Small intestine (tissue), 7 donors: Measurements from ENCODE around the gene RERG. TPM values are rescaled to one million over a fixed set of nuclear protein-coding genes. Genes with fewer than 3 reads are reported as not detected.
A peak's percentile ranks its signal among the peaks of the same experiment; 100 is the strongest.

Source experiments
- DNase-seq, 2 donors: peaks; one replicate each; pipeline versions ENCODE4 v3.0.0 to v3.0.0-alpha.2; 2013
- FAIRE-seq: peaks from 2 replicates; lab custom pipeline; 2012; peaks lifted over from hg19 to GRCh38; lab: Jason Lieb, UNC
- H3K27ac ChIP-seq, 3 donors: one replicate each; pipeline ENCODE4 v1.5.1; 2013; ENCODE audit warnings: low read length in 2 of 3, mild to moderate bottlenecking in 2 of 3, control low read depth in 1 of 3, inconsistent platforms in 1 of 3, low read depth in 1 of 3, moderate library complexity in 1 of 3
- H3K27me3 ChIP-seq, 3 donors: one replicate each; pipeline ENCODE4 v1.6.1; 2013; ENCODE audit warnings: low read length in 3 of 3, inconsistent platforms in 1 of 3; ENCODE audit not compliant: control insufficient read depth in 3 of 3, insufficient read depth in 3 of 3
- H3K36me3 ChIP-seq, 3 donors: one replicate each; pipeline ENCODE4 v1.6.1; 2013; ENCODE audit warnings: low read length in 3 of 3, inconsistent platforms in 1 of 3, low read depth in 1 of 3, mild to moderate bottlenecking in 1 of 3, moderate library complexity in 1 of 3; ENCODE audit not compliant: control insufficient read depth in 3 of 3, insufficient read depth in 2 of 3
- H3K4me1 ChIP-seq, 3 donors: one replicate each; pipeline ENCODE4 v1.6.1; 2013; ENCODE audit warnings: low read length in 2 of 3, inconsistent platforms in 1 of 3, low read depth in 1 of 3, mild to moderate bottlenecking in 1 of 3, moderate library complexity in 1 of 3; ENCODE audit not compliant: control insufficient read depth in 3 of 3, insufficient read depth in 2 of 3
- H3K4me3 ChIP-seq, 3 donors: one replicate each; pipeline ENCODE4 v1.5.1; 2013; ENCODE audit warnings: low read length in 3 of 3, control low read depth in 1 of 3, inconsistent platforms in 1 of 3, low read depth in 1 of 3, mild to moderate bottlenecking in 1 of 3, moderate library complexity in 1 of 3
- H3K9me3 ChIP-seq, 2 donors: one replicate each; pipeline ENCODE4 v1.6.1; 2013; ENCODE audit warnings: low read depth in 1 of 2, low read length in 1 of 2; ENCODE audit not compliant: control insufficient read depth in 2 of 2, insufficient read depth in 1 of 2
- WGBS, 3 donors: extraction: QIAGEN DNeasy Blood & Tissue Kit; methylation state at CpG; one replicate each; pipeline ENCODE4 v1.1.7; 2013; 5-methylcytosine and 5-hydroxymethylcytosine counted together
- polyA plus RNA-seq, 4 donors: library from polyadenylated mRNA; stranded (reverse) in 3 of 4; unstranded in 1 of 4; fragments of 200-250 nt in 3 of 4; fragments of 120-200 nt in 1 of 4; gene quantifications; one replicate each; pipeline versions ENCODE4 v1.2.1 to v1.2.3, GENCODE V29; 2013
- donor health status: healthy with polysubstance abuse.
- donor health status: control.
- donor health status: control.
- donor health status: Bipolar disorder and iron deficiency.
- donor health status: healthy.

Gene RERG
- polyA plus RNA-seq, 4 donors, result 0.45 to 4.9 (median 2.4) TPM

DNA sequence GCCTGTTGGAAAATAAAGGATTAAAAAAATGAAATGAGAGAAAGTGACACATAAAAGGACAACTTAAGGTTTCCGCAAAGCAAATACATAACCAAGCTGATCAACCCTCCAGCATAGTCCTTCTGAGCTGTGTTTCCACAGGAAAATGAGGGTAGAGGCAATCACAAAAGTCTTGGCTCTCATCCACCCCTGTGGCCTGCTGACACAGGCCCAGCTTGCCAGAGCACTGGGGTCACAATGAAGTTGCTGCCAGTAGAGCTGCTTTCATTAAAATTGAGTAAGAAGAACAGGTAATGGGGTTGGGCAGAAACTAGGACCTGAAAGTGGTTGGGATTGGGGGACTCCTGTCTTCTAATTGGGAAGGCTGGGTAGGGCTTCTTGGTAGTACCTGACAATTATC is 65.9 kb downstream of the RERG start:
- no peaks in the 10 kb centered on the region for H3K27me3 ChIP-seq
- 50 to 59% (median 58%) methylated on average over 1 of the region's 1 CpG for WGBS, 3 donors
- no peaks in the 10 kb centered on the region for H3K4me1 ChIP-seq
- DNase-seq (no peak), FAIRE-seq (no peak)
- H3K27ac ChIP-seq, result no peak overlapping the region
- no peaks in the 10 kb centered on the region for H3K36me3 ChIP-seq
- H3K4me3 ChIP-seq, result no peak overlapping the region
- H3K9me3 ChIP-seq, result no peaks in the 10 kb centered on the region

DNA sequence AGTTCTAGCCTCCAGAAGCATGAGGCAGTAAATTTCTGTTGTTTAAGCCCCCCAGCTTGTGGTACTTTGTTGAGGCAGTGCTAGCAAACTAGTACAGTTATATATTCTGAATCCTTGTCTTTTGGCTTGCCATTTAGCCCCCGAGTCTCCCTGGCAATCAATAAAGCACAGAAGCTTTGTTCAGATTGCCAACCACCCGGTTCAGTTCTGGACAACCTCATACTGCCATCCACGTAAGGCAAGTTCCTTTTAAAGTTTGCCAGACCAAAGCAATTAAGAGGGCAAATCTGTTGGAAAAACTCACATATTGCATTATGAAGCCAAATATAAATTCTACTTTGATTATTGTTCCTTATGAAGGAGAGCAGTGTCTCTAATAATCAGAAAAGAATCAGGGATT is 67.1 kb downstream of the RERG start:
- H3K36me3 ChIP-seq, result no peaks in the 10 kb centered on the region
- no peaks in the 10 kb centered on the region for H3K9me3 ChIP-seq
- WGBS, 3 donors, result 67 to 73% (median 71%) methylated on average over 3 of the region's 3 CpGs
- H3K4me3 ChIP-seq, result no peak overlapping the region
- no peak for FAIRE-seq
- peak overlapping the region in 1 of 3 donors; percentile 68 for H3K27ac ChIP-seq
- H3K4me1 ChIP-seq, result no peaks in the 10 kb centered on the region
- H3K27me3 ChIP-seq, result no peaks in the 10 kb centered on the region
- DNase-seq, result no peak

DNA sequence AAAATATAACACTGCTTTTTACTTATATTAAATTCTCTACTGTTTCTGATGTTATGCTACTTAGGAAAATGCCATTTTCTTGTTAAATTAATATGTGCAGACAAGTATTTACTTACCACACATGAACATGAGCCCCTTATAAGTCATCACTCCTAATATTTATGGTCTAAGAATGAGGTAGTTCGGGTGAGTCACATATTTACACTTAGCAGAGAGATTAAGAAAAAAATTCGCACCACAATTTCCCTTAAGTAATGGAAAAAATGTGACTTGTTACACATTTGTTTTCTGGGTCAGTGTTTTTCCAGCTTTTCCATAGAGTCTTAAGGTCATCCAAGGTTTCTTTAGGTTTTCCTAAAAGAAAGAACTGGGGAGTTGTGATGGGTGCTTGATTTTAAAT is 68.3 kb downstream of the RERG start:
- H3K4me1 ChIP-seq, result no peaks in the 10 kb centered on the region
- DNase-seq, result no peak
- WGBS, 3 donors, result 25 to 35% (median 30%) methylated on average over 2 of the region's 2 CpGs

DNA sequence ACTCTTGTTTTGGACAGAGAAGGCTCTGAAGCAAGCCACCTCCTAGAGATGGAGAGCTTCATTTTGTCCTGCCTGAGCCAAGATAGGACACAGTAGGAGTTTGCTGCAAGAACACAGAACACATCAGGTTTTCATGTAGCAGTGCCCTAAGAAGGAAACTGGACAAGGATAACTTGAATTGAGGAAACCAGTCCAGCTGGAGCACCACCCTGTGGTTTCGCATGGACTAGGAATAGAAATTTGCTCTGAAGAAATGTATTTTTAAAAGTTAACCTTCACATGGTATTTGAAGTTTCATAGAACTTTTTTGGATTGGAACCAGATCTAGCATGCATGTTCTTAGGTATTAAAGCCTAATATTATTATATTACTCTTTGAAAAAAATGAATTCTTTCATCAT is 68.8 kb downstream of the RERG start:
- FAIRE-seq (no peak), DNase-seq (no peak)
- Histone ChIP-seq H3K4me3 (no peak overlapping the region), H3K4me1 (no peaks in the 10 kb centered on the region), H3K27me3 (no peaks in the 10 kb centered on the region), H3K9me3 (no peaks in the 10 kb centered on the region), H3K27ac (peak overlapping the region in 1 of 3 donors; percentile 22), H3K36me3 (no peaks in the 10 kb centered on the region)
- WGBS, 3 donors, result 56 to 65% (median 59%) methylated on average over 1 of the region's 1 CpG

More for the DNA sequence above, 68.3 kb downstream of the RERG start:
- H3K4me3 ChIP-seq, result no peak overlapping the region
- no peaks in the 10 kb centered on the region for H3K36me3 ChIP-seq
- no peaks in the 10 kb centered on the region for H3K9me3 ChIP-seq
- FAIRE-seq, result no peak
- no peaks in the 10 kb centered on the region for H3K27me3 ChIP-seq
- no peak overlapping the region for H3K27ac ChIP-seq

GRCh38 chr12:15151161-15152091 is 69.8 kb downstream of the RERG start:
- no peak for FAIRE-seq
- WGBS, 3 donors, result 57 to 64% (median 58%) methylated on average over 5 of the region's 5 CpGs

DNA sequence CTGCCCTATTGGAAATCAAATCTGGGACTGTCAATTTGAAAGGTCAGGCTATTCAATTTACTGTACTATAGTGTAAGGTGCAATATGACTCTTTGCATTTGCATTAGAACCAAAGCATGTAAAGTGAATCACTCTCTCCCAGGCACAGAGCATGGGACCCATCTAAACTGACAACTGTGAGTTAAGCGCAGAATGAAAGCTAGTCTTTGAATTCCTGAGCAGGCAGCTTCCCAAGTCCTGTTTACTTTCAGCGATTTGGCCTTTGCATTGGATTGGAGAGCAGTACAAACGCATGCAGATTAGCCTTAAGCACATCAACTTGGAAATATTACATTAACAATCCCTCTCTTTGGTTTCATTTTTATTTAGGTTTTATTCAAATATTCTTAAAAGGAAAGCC is 74.6 kb downstream of the RERG start:
- FAIRE-seq (no peak), DNase-seq (no peak)
- 22 to 45% (median 43%) methylated on average over 3 of the region's 3 CpGs for WGBS, 3 donors
- H3K4me1 ChIP-seq, result no peaks in the 10 kb centered on the region
- H3K36me3 ChIP-seq, result no peaks in the 10 kb centered on the region
- H3K27ac ChIP-seq, result peak overlapping the region in 1 of 3 donors; percentile 12
- no peaks in the 10 kb centered on the region for H3K27me3 ChIP-seq
- H3K4me3 ChIP-seq, result no peak overlapping the region
- no peaks in the 10 kb centered on the region for H3K9me3 ChIP-seq

More at GRCh38 chr12:15151161-15152091, 69.8 kb downstream of the RERG start:
- peak; percentile 15 to 23 for DNase-seq
- Histone ChIP-seq H3K27ac (peak overlapping the region in 1 of 3 donors; percentile 50), H3K9me3 (no peaks in the 10 kb centered on the region), H3K27me3 (no peaks in the 10 kb centered on the region), H3K4me3 (no peak overlapping the region), H3K4me1 (no peaks in the 10 kb centered on the region), H3K36me3 (no peaks in the 10 kb centered on the region)

DNA sequence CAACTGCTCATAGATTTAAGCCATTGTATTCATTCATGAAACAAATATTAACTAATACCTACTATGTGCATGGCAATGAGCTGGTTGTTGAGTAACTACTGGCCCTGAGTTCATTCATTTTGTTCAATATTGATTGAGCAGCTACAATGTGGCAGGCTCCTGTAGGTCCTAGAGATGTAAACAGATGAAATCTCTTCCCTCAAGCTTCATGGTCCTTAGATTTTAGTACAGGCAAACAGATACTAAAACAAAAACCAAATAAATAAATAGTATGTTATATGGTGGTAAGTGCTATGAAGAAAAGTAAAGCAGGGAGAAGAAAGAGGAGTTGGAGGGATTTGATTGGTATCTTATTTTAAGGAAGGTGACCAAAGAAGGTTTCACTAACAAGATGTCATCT is 77.8 kb downstream of the RERG start:
- DNase-seq, result no peak
- Histone ChIP-seq H3K36me3 (no peaks in the 10 kb centered on the region), H3K4me1 (no peaks in the 10 kb centered on the region), H3K27ac (no peak overlapping the region), H3K27me3 (no peaks in the 10 kb centered on the region), H3K4me3 (no peak overlapping the region), H3K9me3 (no peaks in the 10 kb centered on the region)
- no peak for FAIRE-seq

- WGBS, 3 donors, result 93 to 96% (median 95%) methylated on average over 2 of the region's 2 CpGs
- DNase-seq (no peak), FAIRE-seq (no peak)
- Histone ChIP-seq H3K27me3 (no peaks in the 10 kb centered on the region), H3K4me3 (no peak overlapping the region), H3K4me1 (no peaks in the 10 kb centered on the region), H3K27ac (no peak overlapping the region), H3K36me3 (no peaks in the 10 kb centered on the region), H3K9me3 (no peaks in the 10 kb centered on the region)
Observed at GRCh38 chr12:15142711-15143110, 78.5 kb downstream of the RERG start.
